Psoas muscle (tissue), 8 donors: ENCODE results near the gene FYB1. TPM values are rescaled to one million over a fixed set of nuclear protein-coding genes. Genes with fewer than 3 reads are reported as not detected.
A peak's percentile ranks its signal among the peaks of the same experiment; 100 is the strongest.
"Not testable (repeated sequence)": the region's sequence is repeated elsewhere in the genome, so short reads cannot be mapped to it uniquely, and the experiment has no call there.

ENCODE experiments used
- ATAC-seq, 4 donors: fragments of 200-7000 bp; cut with Tn5 transposase; one replicate each; pipeline ENCODE4 v1.9.1; 2020; ENCODE audit warnings: moderate library complexity in 3 of 4, mild to moderate bottlenecking in 2 of 4
- DNase-seq, 2 donors: peaks; one replicate each; pipeline ENCODE4 v3.0.0-alpha.2; 2020
- H3K27ac ChIP-seq: fragments of 200-600 bp; one replicate; pipeline ENCODE4 v1.8.0; 2022
- H3K27me3 ChIP-seq, 3 donors: fragments of 200-600 bp in 1 of 3; one replicate each; pipeline versions ENCODE4 v1.6.1 to v1.8.0; 2013 to 2022; ENCODE audit warnings: low read length in 2 of 3, mild to moderate bottlenecking in 2 of 3, moderate library complexity in 1 of 3; ENCODE audit not compliant: insufficient read depth in 3 of 3
- H3K36me3 ChIP-seq, 2 donors: fragments of 200-600 bp in 1 of 2; one replicate each; pipeline versions ENCODE4 v1.6.1 to v1.8.0; 2013 to 2022; ENCODE audit warnings: low read depth in 1 of 2, mild to moderate bottlenecking in 1 of 2, moderate library complexity in 1 of 2; ENCODE audit not compliant: insufficient read depth in 1 of 2
- H3K4me1 ChIP-seq: fragments of 200-600 bp; one replicate; pipeline ENCODE4 v1.8.0; 2022
- H3K4me3 ChIP-seq: fragments of 200-600 bp; one replicate; pipeline ENCODE4 v1.8.0; 2022; ENCODE audit warnings: mild to moderate bottlenecking
- H3K9me3 ChIP-seq: fragments of 200-600 bp; one replicate; pipeline ENCODE4 v1.8.0; 2022
- WGBS, 3 donors: extraction: QIAGEN DNeasy Blood & Tissue Kit; methylation state at CpG; one replicate each; pipeline versions ENCODE4 v1.1.6 to v1.1.7; 2013; 5-methylcytosine and 5-hydroxymethylcytosine counted together
- intact Hi-C, 2 donors: fragments of 100-400 bp; cut with DNase I; formaldehyde crosslinking; loops; one replicate each; pipeline versions ENCODE4 v1.11.0 to v1.14.2; 2022
- polyA plus RNA-seq, 3 donors: library from polyadenylated mRNA; stranded (reverse); fragments of 200-250 nt; gene quantifications; one replicate each; pipeline ENCODE4 v1.2.3, GENCODE V29; 2013
- total RNA-seq, 4 donors: library from RNA; stranded (reverse); fragmentation: NEBNext Ultra II Directional in 2 of 4; extraction: Animal tissue kit (Norgen Biotek cat#: 25700) in 2 of 4; gene quantifications; one replicate each; pipeline versions ENCODE4 v1.2.1 to v1.2.4, GENCODE V29; 2021 to 2023
- TF ChIP-seq, protein P1 (sequence below): fragments of 200-600 bp; IDR thresholded peaks from one replicate; pipeline ENCODE4 v1.8.0; 2022; ENCODE audit warnings: antibody characterized with exemption
- donor health status: healthy with polysubstance abuse.
- donor health status: DM: no; HTN: no; CAD: no; lungs with moderate emphysema.
- donor health status: Bipolar disorder and iron deficiency.
- donor health status: healthy.
- donor health status: DM: yes; HTN: yes; CAD: no.
- donor health status: DM: no; HTN: no; CAD: no.
- donor health status: DM: no; HTN: no; CAD: no.
- donor health status: DM: yes; HTN: yes; CAD: no.

The FYB1 gene
- total and polyA plus RNA-seq, 7 donors, result 0.22 to 3.2 (median 1.3) TPM

DNA sequence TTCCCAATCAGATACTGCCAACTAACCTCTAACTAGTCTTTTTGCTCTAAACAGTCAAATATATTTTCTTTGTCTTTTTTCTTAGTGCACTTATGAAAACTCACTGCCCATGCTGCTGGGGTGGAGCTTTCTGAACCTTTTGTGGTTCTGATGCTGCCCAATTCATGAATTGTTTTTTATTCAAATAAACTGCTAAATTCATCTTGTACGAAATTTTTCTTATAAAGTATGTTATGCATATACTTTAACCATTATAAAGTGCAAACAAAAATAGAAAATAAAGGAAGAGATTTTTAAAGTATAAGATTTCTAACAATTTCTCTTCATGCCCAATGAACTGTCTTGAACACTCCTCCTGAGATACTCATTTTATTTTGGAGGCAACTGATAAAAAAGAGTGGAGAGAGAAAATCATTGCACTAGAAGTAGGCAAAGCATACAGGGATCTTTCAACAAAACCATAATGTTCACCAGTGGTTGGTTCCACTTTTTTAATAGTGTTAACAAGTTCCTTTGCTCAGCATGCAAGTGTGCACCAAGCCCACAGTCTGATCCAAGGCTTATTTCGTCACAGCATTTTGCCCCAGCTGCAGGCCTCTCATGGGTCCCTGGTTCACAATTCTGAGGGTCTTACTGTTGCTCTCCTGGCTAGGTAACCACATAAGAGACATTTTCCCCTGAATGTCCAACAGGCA is 6.2 kb upstream of the FYB1 start:
- WGBS, 3 donors, result 71 to 85% (median 73%) methylated on average over 2 of the region's 2 CpGs
- Histone ChIP-seq H3K27ac (no peak overlapping the region), H3K4me3 (no peak overlapping the region), H3K27me3 (no peaks in the 10 kb centered on the region), H3K9me3 (no peaks in the 10 kb centered on the region), H3K36me3 (no peaks in the 10 kb centered on the region), H3K4me1 (peaks cover 16% of the 10 kb centered on the region)
- intact Hi-C loops, result no loop called here
- DNase-seq (no peak), ATAC-seq (no peak)
- TF ChIP-seq, protein P1, sequence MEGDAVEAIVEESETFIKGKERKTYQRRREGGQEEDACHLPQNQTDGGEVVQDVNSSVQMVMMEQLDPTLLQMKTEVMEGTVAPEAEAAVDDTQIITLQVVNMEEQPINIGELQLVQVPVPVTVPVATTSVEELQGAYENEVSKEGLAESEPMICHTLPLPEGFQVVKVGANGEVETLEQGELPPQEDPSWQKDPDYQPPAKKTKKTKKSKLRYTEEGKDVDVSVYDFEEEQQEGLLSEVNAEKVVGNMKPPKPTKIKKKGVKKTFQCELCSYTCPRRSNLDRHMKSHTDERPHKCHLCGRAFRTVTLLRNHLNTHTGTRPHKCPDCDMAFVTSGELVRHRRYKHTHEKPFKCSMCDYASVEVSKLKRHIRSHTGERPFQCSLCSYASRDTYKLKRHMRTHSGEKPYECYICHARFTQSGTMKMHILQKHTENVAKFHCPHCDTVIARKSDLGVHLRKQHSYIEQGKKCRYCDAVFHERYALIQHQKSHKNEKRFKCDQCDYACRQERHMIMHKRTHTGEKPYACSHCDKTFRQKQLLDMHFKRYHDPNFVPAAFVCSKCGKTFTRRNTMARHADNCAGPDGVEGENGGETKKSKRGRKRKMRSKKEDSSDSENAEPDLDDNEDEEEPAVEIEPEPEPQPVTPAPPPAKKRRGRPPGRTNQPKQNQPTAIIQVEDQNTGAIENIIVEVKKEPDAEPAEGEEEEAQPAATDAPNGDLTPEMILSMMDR, result no peak

DNA sequence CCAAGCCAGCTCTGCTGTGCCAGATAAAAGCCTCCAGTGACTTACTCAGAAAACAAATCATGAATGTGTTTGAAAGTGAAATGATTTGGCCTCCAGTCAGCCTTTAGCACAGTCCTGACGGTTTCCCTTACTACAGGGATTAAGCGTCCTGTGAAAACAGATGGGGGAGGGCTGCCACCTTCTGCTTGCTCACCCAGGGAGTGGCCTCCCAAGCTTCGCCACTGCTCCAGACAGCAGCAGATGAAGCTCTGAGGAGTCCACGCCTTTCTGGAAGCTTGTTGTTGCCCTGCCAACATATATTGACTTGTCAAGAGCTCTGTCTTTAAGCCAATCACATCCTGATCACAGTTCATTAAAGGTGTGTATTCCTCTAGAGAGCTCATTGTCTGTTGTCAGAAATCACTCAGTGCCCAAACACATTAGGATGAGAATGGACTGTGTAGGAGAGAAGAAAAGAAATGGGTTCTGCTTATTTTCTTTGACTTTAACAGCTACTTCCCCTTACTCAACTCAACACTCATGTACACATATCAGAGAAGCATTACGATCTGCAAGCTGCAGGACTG is 4.9 kb upstream of the FYB1 start:
- no peaks in the 10 kb centered on the region for H3K9me3 ChIP-seq
- H3K27ac ChIP-seq, result peak overlapping the region; percentile 27
- TF ChIP-seq, protein P1, result no peak
- no peaks in the 10 kb centered on the region for H3K36me3 ChIP-seq
- peak overlapping the region; percentile 16 for H3K4me3 ChIP-seq
- H3K4me1 ChIP-seq, result peaks cover 24% of the 10 kb centered on the region
- WGBS, 3 donors, result 31 to 40% (median 34%) methylated on average over 5 of the region's 5 CpGs
- intact Hi-C loops, result no loop called here
- no peaks in the 10 kb centered on the region for H3K27me3 ChIP-seq
- ATAC-seq (peak; percentile 80 to 99 (median 97)), DNase-seq (peak; percentile 33 to 82)

DNA sequence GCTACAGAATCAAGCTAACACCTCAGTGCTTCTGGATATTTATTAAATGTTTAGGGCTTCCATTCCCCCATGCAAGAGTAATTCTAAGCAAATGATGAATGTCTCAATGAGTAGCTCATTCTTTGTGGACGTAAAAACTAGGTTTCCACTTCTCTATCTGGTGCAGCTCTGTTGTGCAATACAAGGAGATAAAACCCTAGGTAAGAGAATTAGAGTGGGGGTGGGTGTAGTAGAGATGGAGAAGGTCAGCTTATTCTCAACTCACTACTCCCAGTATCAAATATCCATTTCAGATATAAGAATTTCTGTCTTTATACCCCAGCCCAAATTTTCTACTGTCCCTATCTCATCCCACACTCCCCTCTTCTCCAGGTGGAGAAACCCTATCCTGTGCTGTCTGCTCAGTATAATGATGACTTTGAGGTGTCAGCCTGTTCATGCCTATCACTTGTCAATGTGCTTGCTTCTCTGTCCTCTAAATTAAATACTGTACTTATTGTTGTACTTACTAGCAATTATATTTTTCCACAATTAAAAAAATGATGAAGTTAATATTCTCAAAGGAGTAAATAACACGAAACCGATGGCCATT is 4.3 kb upstream of the FYB1 start:
- intact Hi-C loops, result no loop called here
- Histone ChIP-seq H3K4me3 (peak overlapping the region; percentile 16), H3K36me3 (no peaks in the 10 kb centered on the region), H3K27ac (peak overlapping the region; percentile 27), H3K9me3 (no peaks in the 10 kb centered on the region), H3K4me1 (peaks cover 31% of the 10 kb centered on the region), H3K27me3 (no peaks in the 10 kb centered on the region)
- 23 to 66% (median 31%) methylated on average over 3 of the region's 3 CpGs for WGBS, 3 donors
- peak in 2 of 4 donors; percentile 9 to 16 for ATAC-seq
- TF ChIP-seq, protein P1, result no peak
- no peak for DNase-seq

DNA sequence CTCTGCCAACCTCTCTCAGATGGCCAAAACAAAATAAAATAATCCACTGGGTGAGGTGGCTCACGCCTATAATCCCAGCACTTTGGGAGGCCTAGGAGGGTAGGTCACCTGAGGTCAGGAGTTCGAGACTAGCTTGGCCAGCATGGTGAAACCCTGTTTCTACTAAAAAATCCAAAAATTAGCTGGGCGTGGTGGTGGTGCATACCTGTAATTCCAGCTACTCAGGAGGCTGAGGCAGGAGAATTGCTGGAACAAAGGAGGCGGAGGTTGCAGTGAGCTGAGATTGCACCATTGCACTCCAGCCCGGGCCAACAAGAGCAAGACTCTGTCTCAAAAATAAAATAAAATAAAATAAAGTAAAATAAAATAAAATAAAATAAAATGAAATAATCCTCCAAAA is 2.3 kb upstream of the FYB1 start:
- peaks cover 38% of the 10 kb centered on the region for H3K4me1 ChIP-seq
- H3K27ac ChIP-seq, H3K36me3 ChIP-seq, H3K9me3 ChIP-seq, H3K27me3 ChIP-seq, DNase-seq, ATAC-seq, H3K4me3 ChIP-seq, intact Hi-C loops: not testable (repeated sequence)
- 93% methylated on average over 5 of the region's 5 CpGs for WGBS, 3 donors

DNA sequence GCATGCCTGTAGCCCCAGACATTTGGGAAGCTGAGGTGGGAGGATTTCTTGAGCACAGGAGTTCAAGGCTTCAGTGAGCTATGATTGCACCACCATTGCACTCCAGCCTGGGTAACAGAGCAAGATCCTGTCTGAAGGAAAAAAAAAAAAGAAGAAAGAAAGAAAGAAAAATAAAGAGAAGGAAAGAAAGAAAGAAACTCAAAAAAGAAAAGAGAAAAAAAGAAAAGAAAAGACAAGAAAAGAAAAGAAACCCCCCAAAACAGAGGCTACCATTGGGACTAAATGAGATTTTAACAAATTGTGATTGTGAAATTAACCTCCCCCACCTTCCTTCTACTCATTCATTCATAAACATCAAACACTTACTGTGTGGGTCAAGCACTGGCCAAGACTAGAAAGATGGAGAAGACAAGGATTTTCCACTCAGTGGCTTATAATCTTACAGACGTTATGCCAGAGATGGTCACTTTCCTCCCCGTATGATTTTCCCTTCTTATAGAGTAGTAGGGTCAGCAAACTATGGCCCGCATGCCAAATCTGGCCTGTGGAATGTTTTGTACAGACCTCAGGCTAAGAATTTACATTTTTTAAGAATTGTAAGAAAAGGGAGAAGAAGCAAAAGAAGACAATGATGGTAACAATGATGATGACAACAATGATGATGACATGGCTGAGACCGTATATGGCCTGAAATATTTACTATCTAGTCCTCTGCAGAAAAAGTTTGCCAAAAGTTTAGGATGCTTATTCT is 1.1 kb upstream of the FYB1 start:
- H3K36me3 ChIP-seq, result no peaks in the 10 kb centered on the region
- H3K27ac ChIP-seq, result no peak overlapping the region
- intact Hi-C loops, result no loop called here
- no peaks in the 10 kb centered on the region for H3K27me3 ChIP-seq
- TF ChIP-seq, protein P1, result no peak
- peaks cover 38% of the 10 kb centered on the region for H3K4me1 ChIP-seq
- ATAC-seq (no peak), DNase-seq (no peak)
- H3K9me3 ChIP-seq, result no peaks in the 10 kb centered on the region
- H3K4me3 ChIP-seq, result no peak overlapping the region
- 90 to 96% (median 93%) methylated on average over 4 of the region's 4 CpGs for WGBS, 3 donors
